Peyer's patch (tissue), 4 donors: ENCODE results near the gene UBE2Q2.

Experiments used
- POLR2A ChIP-seq, 2 donors: fragments of 450-650 bp; IDR thresholded peaks; one replicate each; pipeline ENCODE4 v1.5.1; 2017; ENCODE audit warnings: antibody characterized with exemption in 2 of 2, mild to moderate bottlenecking in 2 of 2, moderate library complexity in 2 of 2
- TF ChIP-seq, protein P1 (sequence below), 6 experiments: fragments of 450-650 bp in 4 of 6; fragments of 200-600 bp in 2 of 6; sonication (generic) in 1 of 6; IDR thresholded peaks; one replicate each; pipeline ENCODE4 v1.5.1; 2017 to 2019; ENCODE audit warnings: antibody characterized with exemption in 6 of 6, mild to moderate bottlenecking in 3 of 6, moderate library complexity in 1 of 6

DNA sequence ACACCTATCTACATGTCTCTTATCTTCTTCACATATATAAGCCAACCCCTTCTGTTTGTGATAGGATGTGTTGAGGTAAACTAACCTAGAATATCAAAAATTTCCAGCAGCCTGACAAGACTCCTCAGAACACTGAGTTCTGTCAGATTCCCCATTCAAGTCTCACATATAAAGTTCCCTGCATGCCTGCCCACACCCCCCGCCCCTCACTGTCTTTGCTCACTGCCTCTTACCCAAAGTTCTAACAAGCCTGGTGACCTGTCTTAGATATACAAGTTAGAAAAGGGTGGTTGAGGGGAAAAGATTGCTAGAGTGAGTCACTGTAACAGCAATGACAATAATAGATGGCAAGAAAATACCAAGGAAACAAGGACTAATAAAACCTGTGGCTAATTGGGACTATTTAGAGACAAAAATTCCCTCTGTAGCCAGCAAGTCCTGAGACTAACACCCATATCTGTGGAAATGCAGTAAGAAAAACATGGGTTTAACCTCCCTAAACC, 100.5 kb downstream of the UBE2Q2 start:
- TF ChIP-seq, protein P1, sequence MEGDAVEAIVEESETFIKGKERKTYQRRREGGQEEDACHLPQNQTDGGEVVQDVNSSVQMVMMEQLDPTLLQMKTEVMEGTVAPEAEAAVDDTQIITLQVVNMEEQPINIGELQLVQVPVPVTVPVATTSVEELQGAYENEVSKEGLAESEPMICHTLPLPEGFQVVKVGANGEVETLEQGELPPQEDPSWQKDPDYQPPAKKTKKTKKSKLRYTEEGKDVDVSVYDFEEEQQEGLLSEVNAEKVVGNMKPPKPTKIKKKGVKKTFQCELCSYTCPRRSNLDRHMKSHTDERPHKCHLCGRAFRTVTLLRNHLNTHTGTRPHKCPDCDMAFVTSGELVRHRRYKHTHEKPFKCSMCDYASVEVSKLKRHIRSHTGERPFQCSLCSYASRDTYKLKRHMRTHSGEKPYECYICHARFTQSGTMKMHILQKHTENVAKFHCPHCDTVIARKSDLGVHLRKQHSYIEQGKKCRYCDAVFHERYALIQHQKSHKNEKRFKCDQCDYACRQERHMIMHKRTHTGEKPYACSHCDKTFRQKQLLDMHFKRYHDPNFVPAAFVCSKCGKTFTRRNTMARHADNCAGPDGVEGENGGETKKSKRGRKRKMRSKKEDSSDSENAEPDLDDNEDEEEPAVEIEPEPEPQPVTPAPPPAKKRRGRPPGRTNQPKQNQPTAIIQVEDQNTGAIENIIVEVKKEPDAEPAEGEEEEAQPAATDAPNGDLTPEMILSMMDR (IDR thresholded peaks at IDR 0.05), result no peak
- no peak for TF ChIP-seq POLR2A (IDR thresholded peaks at IDR 0.05)
